Measurements from ENCODE around the gene RTN4IP1. TPM values are rescaled to one million over a fixed set of nuclear protein-coding genes. Genes with fewer than 3 reads are reported as not detected.

The RTN4IP1 gene
- total RNA-seq, 1 experiment from 2014 or later = 12.5 TPM

DNA sequence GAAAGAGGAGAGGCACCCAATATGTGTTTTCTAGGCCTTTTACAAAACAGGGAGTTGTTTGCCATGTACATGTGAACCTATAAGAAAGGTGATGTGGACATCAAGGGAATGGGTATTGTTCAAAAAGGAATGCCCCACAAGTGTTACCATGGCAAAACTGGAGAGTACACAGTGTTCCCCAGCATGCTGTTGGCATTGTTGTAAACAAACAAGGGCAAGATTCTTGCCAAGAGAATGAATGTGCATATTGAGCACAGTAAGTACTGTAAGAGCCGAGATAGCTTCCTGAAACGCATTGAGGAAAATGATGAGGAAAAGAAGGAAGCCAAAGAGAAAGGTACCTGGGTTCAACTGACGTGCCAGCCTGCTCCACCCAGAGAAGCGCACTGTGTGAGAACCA is 13.2 kb upstream of the RTN4IP1 start:
- Histone ChIP-seq H3K18ac (ENCODE audit: insufficient read length, low read depth, low read length) (no peak overlapping the region), H3K27ac (ENCODE audit: insufficient read length, low read depth, low read length) (no peak overlapping the region), H3K4ac (ENCODE audit: low read depth, low read length) (no peak overlapping the region), H2BK5ac (ENCODE audit: insufficient read length, low read length) (no peak overlapping the region), H2AK5ac (ENCODE audit: insufficient read length, low read length) (no peak overlapping the region), H4K91ac (ENCODE audit: insufficient read length, low read depth, low read length) (no peak overlapping the region), H3K79me2 (ENCODE audit: insufficient read depth, low read length) (peaks cover 6% of the 10 kb centered on the region; the same call in 1 of the 2 replicates), H4K8ac (replicated peaks; ENCODE audit: insufficient read length, low read depth, low read length) (no peak overlapping the region), H3K23ac (ENCODE audit: insufficient read length, low read depth, low read length) (no peak overlapping the region), H3K4me1 (ENCODE audit: insufficient read depth, low read length) (no peaks in the 10 kb centered on the region), H4K20me1 (ENCODE audit: control insufficient read depth, insufficient read depth, insufficient read length) (no peaks in the 10 kb centered on the region), H3K9ac (ENCODE audit: extremely low read depth, insufficient read length, low read length) (no peak overlapping the region), H4K5ac (ENCODE audit: insufficient read length, low read depth, low read length) (no peak overlapping the region), H3K4me2 (ENCODE audit: insufficient read depth, insufficient read length, low read length) (no peak overlapping the region), H3K27me3 (ENCODE audit: insufficient read depth, low read length) (no peaks in the 10 kb centered on the region), H2AFZ (ENCODE audit: low read length) (no peak overlapping the region), H3T11ph (ENCODE audit: low read length) (no peak overlapping the region), H3K56ac (ENCODE audit: insufficient read length, low read depth, low read length) (no peak overlapping the region), H3K14ac (ENCODE audit: insufficient read depth, low read length) (no peak overlapping the region), H3K23me2 (ENCODE audit: insufficient read length, low read depth, low read length, poor library complexity, severe bottlenecking) (no peaks in the 10 kb centered on the region), H3K79me1 (ENCODE audit: insufficient read depth, low read depth, low read length, poor library complexity, severe bottlenecking) (no peaks in the 10 kb centered on the region), H2BK20ac (ENCODE audit: low read depth, low read length, poor library complexity, severe bottlenecking) (no peak overlapping the region), H2BK15ac (ENCODE audit: low read depth, low read length) (no peak overlapping the region), H2BK120ac (ENCODE audit: low read depth, low read length, poor library complexity, severe bottlenecking) (no peak overlapping the region), H3K9me3 (ENCODE audit: control insufficient read depth, low read depth, low read length) (no peaks in the 10 kb centered on the region), H2BK12ac (ENCODE audit: insufficient read length, low read depth, low read length) (no peak overlapping the region)
- DNase-seq = no peak
- Mint-ChIP-seq H3K36me3 (ENCODE audit: insufficient read depth in 1 of 3, low read depth in 3 of 3) (peaks cover 40 to 61% (median 60%) of the 10 kb centered on the region in 3 experiments), H3K4me3 (no peak overlapping the region), H3K27me3 (ENCODE audit: low read depth) (no peaks in the 10 kb centered on the region), H3K9me3 (no peaks in the 10 kb centered on the region), H3K4me1 (peaks cover 4 to 17% of the 10 kb centered on the region in 2 experiments), H3K27ac (peak overlapping the region in 1 of 3 experiments; percentile 53; a peak in 1 of 7 replicates)
- TF ChIP-seq, protein P1, sequence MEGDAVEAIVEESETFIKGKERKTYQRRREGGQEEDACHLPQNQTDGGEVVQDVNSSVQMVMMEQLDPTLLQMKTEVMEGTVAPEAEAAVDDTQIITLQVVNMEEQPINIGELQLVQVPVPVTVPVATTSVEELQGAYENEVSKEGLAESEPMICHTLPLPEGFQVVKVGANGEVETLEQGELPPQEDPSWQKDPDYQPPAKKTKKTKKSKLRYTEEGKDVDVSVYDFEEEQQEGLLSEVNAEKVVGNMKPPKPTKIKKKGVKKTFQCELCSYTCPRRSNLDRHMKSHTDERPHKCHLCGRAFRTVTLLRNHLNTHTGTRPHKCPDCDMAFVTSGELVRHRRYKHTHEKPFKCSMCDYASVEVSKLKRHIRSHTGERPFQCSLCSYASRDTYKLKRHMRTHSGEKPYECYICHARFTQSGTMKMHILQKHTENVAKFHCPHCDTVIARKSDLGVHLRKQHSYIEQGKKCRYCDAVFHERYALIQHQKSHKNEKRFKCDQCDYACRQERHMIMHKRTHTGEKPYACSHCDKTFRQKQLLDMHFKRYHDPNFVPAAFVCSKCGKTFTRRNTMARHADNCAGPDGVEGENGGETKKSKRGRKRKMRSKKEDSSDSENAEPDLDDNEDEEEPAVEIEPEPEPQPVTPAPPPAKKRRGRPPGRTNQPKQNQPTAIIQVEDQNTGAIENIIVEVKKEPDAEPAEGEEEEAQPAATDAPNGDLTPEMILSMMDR (conservative IDR thresholded peaks at IDR 0.05) = no peak
- WGBS (ENCODE audit: extremely low coverage, insufficient read length, low lambda C conversion rate) = no CpG with 5 or more reads among the region's 4 CpGs

Data from H9 (cell line).